HEK293 (cell line): ENCODE data around the gene RNF149.

ENCODE experiments used
- CTCF ChIA-PET: fragments of 350-600 bp; formaldehyde crosslinking; extraction: SDS; loops from one replicate; lab custom pipeline; 2021; ENCODE audit warnings: antibody characterized with exemption; lab: Yijun Ruan, JAX
- POLR2A ChIA-PET: fragments of 300-600 bp; formaldehyde crosslinking; extraction: SDS; loops from one replicate; lab custom pipeline; 2020; ENCODE audit warnings: antibody characterized with exemption, inconsistent platforms; lab: Yijun Ruan, JAX
- H3K27ac ChIP-seq: fragments of 200-500 bp; sonication (Bioruptor generic); 2 replicates; pipeline ENCODE4 v1.5.1; 2014; ENCODE audit warnings: low read depth, low read length, control low read depth, inconsistent platforms; ENCODE audit errors: extremely low read depth
- H3K36me3 ChIP-seq, 2 experiments: fragments of 200-500 bp in 1 of 2; sonication (Bioruptor generic) in 1 of 2; 1 replicate in 1 of 2; 2 replicates in 1 of 2; pipeline ENCODE4 v1.5.1; 2014 to 2017; ENCODE audit warnings: inconsistent platforms in 2 of 2, low read length in 2 of 2; ENCODE audit not compliant: control insufficient read depth in 2 of 2, insufficient read depth in 1 of 2
- H3K4me1 ChIP-seq: fragments of 200-500 bp; sonication (Bioruptor generic); 2 replicates; pipeline ENCODE4 v1.5.1; 2014; ENCODE audit warnings: mild to moderate bottlenecking, low read length, inconsistent platforms; ENCODE audit not compliant: control insufficient read depth, insufficient read depth
- H3K4me3 ChIP-seq: 2 replicates; pipeline ENCODE4 v1.5.1; 2011; ENCODE audit warnings: low read depth, mild to moderate bottlenecking, control low read depth, low read length, moderate library complexity
- H3K9me3 ChIP-seq: fragments of 200-500 bp; sonication (Bioruptor generic); 2 replicates; pipeline ENCODE4 v1.5.1; 2014; ENCODE audit warnings: low read depth, low read length, inconsistent platforms; ENCODE audit not compliant: control insufficient read depth, insufficient read depth
- GFI1B ChIP-seq: fragments of 450-650 bp; formaldehyde crosslinking; IDR thresholded peaks from 2 replicates; pipeline ENCODE4 v1.5.1; 2016; ENCODE audit warnings: missing biosample characterization, missing genetic modification characterization
- PRDM1 ChIP-seq: fragments of 450-650 bp; formaldehyde crosslinking; IDR thresholded peaks from 2 replicates; pipeline ENCODE4; 2016; ENCODE audit warnings: missing biosample characterization, missing genetic modification characterization
- ZFP69B ChIP-seq: fragments of 450-650 bp; formaldehyde crosslinking; IDR thresholded peaks from 2 replicates; pipeline ENCODE4 v1.5.1; 2016; ENCODE audit warnings: missing biosample characterization, missing genetic modification characterization
- ZNF26 ChIP-seq: fragments of 450-650 bp; formaldehyde crosslinking; IDR thresholded peaks from 2 replicates; pipeline ENCODE4 v1.5.1; 2016; ENCODE audit warnings: missing biosample characterization, missing genetic modification characterization
- ZNF366 ChIP-seq: fragments of 450-650 bp; formaldehyde crosslinking; conservative IDR thresholded peaks from 2 replicates; pipeline ENCODE4 v1.5.1; 2016; ENCODE audit warnings: missing biosample characterization, missing genetic modification characterization
- ZNF416 ChIP-seq: fragments of 450-650 bp; formaldehyde crosslinking; IDR thresholded peaks from 2 replicates; pipeline ENCODE4 v1.5.1; 2016; ENCODE audit warnings: missing biosample characterization, missing genetic modification characterization
- ZNF423 ChIP-seq: fragments of 450-650 bp; formaldehyde crosslinking; IDR thresholded peaks from 2 replicates; pipeline ENCODE4 v1.5.1; 2016; ENCODE audit warnings: missing biosample characterization, missing genetic modification characterization
- ZNF473 ChIP-seq: fragments of 450-650 bp; formaldehyde crosslinking; IDR thresholded peaks from 2 replicates; pipeline ENCODE4 v1.5.1; 2017; ENCODE audit warnings: missing biosample characterization, missing genetic modification characterization
- ZNF830 ChIP-seq: fragments of 450-650 bp; IDR thresholded peaks from 2 replicates; pipeline ENCODE4 v1.5.0; 2018; ENCODE audit warnings: missing biosample characterization, missing genetic modification characterization, low read depth, mild to moderate bottlenecking, moderate library complexity
- TF ChIP-seq, protein P1 (sequence below): fragments of 450-650 bp; formaldehyde crosslinking; IDR thresholded peaks from 2 replicates; pipeline ENCODE4 v1.5.1; 2016; ENCODE audit warnings: missing biosample characterization, missing genetic modification characterization
- TF ChIP-seq, protein P2 (sequence below): fragments of 450-650 bp; formaldehyde crosslinking; IDR thresholded peaks from 2 replicates; pipeline ENCODE4 v1.5.1; 2016; ENCODE audit warnings: missing biosample characterization, missing genetic modification characterization, low read depth

RNF149 gene

GRCh38 chr2:101230541-101231001 lies 77.9 kb downstream of the RNF149 start:
- POLR2A ChIA-PET, result interaction anchor here (0.6 kb wide), 1 partner anchor 89 kb away, joined by 3 read pairs; no protein-coding TSS in a partner anchor
- no peak overlapping the region for H3K4me3 ChIP-seq
- H3K36me3 ChIP-seq, result no peaks in the 10 kb centered on the region
- TF ChIP-seq GFI1B, result no peak
- TF ChIP-seq ZFP69B, result no peak
- no peak for TF ChIP-seq ZNF26 (tag by site-specific recombination)
- TF ChIP-seq ZNF366 (tag by site-specific recombination), result no peak
- no peak for TF ChIP-seq PRDM1 (tag by site-specific recombination)
- TF ChIP-seq, protein P1, sequence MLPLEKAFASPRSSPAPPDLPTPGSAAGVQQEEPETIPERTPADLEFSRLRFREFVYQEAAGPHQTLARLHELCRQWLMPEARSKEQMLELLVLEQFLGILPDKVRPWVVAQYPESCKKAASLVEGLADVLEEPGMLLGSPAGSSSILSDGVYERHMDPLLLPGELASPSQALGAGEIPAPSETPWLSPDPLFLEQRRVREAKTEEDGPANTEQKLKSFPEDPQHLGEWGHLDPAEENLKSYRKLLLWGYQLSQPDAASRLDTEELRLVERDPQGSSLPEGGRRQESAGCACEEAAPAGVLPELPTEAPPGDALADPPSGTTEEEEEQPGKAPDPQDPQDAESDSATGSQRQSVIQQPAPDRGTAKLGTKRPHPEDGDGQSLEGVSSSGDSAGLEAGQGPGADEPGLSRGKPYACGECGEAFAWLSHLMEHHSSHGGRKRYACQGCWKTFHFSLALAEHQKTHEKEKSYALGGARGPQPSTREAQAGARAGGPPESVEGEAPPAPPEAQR (tag by site-specific recombination), result no peak
- TF ChIP-seq, protein P2, sequence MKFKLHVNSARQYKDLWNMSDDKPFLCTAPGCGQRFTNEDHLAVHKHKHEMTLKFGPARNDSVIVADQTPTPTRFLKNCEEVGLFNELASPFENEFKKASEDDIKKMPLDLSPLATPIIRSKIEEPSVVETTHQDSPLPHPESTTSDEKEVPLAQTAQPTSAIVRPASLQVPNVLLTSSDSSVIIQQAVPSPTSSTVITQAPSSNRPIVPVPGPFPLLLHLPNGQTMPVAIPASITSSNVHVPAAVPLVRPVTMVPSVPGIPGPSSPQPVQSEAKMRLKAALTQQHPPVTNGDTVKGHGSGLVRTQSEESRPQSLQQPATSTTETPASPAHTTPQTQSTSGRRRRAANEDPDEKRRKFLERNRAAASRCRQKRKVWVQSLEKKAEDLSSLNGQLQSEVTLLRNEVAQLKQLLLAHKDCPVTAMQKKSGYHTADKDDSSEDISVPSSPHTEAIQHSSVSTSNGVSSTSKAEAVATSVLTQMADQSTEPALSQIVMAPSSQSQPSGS (tag by site-specific recombination), result no peak
- TF ChIP-seq ZNF423 (tag by site-specific recombination), result no peak
- TF ChIP-seq ZNF473 (tag by site-specific recombination), result no peak
- TF ChIP-seq ZNF830 (tag by site-specific recombination), result no peak
- TF ChIP-seq ZNF416 (tag by site-specific recombination), result no peak
- H3K9me3 ChIP-seq, result no peaks in the 10 kb centered on the region
- CTCF ChIA-PET, result interaction anchor here (0.7 to 0.8 kb wide), 2 partner anchors 11 to 597 kb away, joined by 3 to 4 read pairs; no protein-coding TSS in a partner anchor
- no peaks in the 10 kb centered on the region for H3K4me1 ChIP-seq
- H3K27ac ChIP-seq, result no peak overlapping the region
